Measurements from ENCODE around the gene UNKL.

GRCh38 chr16:1327619-1327947, 86.9 kb downstream of the UNKL start:
- TF ChIP-seq SIN3A (IDR thresholded peaks at IDR 0.05; ENCODE audit: borderline replicate concordance, insufficient read depth, low read length) (no peak), POLR2AphosphoS5 (IDR thresholded peaks at IDR 0.05; ENCODE audit: low read depth, low read length) (no peak), REST (IDR thresholded peaks at IDR 0.05; ENCODE audit: insufficient read depth in 1 of 2, low read depth in 2 of 2, low read length in 2 of 2) (no peak), TAF1 (IDR thresholded peaks at IDR 0.05; ENCODE audit: borderline replicate concordance, insufficient read depth, low read length) (no peak), FOXP2 (optimal IDR thresholded peaks at IDR 0.05; ENCODE audit: borderline replicate concordance, extremely low read depth, extremely low read length, insufficient read depth) (no peak)
